Suprapubic skin (tissue), 4 donors: ENCODE measurements around the gene PBOV1.

Experiments
- CTCF ChIP-seq, 2 donors: fragments of 200-600 bp in 1 of 2; fragments of 450-650 bp in 1 of 2; sonication (generic) in 1 of 2; IDR thresholded peaks; one replicate each; pipeline ENCODE4 v1.5.1; 2016 to 2019; ENCODE audit warnings: antibody characterized with exemption in 2 of 2, mild to moderate bottlenecking in 1 of 2, moderate library complexity in 1 of 2
- EP300 ChIP-seq: sonication (generic); formaldehyde crosslinking; IDR thresholded peaks from one replicate; pipeline ENCODE4 v1.6.1; 2017; ENCODE audit warnings: antibody characterized with exemption
- POLR2A ChIP-seq, 2 donors: fragments of 450-650 bp; IDR thresholded peaks; one replicate each; pipeline ENCODE4 v1.6.1; 2017; ENCODE audit warnings: antibody characterized with exemption in 2 of 2, mild to moderate bottlenecking in 2 of 2, moderate library complexity in 2 of 2
- POLR2AphosphoS5 ChIP-seq, 3 donors: sonication (generic); formaldehyde crosslinking; IDR thresholded peaks; one replicate each; pipeline ENCODE4 v1.6.1; 2017; ENCODE audit warnings: antibody characterized with exemption in 3 of 3

GRCh38 chr6:138234363-138234762 is 16.1 kb upstream of the PBOV1 start:
- TF ChIP-seq EP300, result no peak
- TF ChIP-seq CTCF (IDR thresholded peaks at IDR 0.05), result no peak
- TF ChIP-seq POLR2A (IDR thresholded peaks at IDR 0.05), result no peak
- TF ChIP-seq POLR2AphosphoS5 (IDR thresholded peaks at IDR 0.05), result no peak
